Amniotic epithelial cell (primary cell): ENCODE measurements around the gene AKAP17A.
"Not testable (repeated sequence)": the region's sequence is repeated elsewhere in the genome, so short reads cannot be mapped to it uniquely, and the experiment has no call there.

ENCODE experiments used
- DNase-seq: peaks from one replicate; pipeline ENCODE4 v3.0.0-alpha.2; 2010; ENCODE audit warnings: low read depth

AKAP17A gene

GRCh38 chrX:1591102-1591862, at the start of gene AKAP17A:
TSS of gene AKAP17A (plus strand) at chrX:1591604. CDS start at chrX:1593463, 1,859 bp downstream.
- peak; percentile 83 for DNase-seq

DNA sequence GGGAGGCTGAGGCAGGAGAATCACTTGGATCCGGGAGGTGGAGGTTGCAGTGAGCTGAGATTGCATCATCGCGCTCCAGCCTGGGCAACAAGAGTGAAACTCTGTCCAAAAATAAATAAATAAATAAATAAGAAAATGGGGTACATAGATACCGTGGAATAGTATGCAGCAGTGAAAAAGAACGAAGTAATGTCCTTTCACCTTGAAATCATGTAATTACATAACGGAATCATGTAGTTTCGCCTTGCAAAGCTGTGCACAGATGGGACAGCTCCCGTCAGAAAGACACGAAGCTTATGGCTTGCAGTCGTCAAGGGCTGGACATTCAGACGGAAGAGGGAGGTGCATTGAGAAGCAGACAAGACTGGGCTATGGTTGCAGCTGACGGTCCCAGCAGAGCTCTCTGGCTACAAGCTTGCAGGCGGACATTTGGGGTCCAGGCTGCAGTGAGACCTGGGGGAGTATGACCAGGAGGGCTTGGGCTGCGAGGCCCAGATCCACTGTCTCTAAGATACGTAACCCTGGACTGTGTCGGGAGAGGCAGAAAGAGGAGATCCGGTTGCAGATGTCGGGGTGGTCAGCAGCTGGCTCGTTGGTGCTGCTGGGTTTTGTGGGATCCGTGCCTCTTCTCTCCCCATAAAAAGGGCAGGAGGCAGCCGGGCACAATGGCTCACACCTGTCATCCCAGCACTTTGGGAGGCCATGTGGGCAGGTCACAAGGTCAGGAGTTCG, 48.2 kb upstream of the AKAP17A start:
- no peak for DNase-seq

DNA sequence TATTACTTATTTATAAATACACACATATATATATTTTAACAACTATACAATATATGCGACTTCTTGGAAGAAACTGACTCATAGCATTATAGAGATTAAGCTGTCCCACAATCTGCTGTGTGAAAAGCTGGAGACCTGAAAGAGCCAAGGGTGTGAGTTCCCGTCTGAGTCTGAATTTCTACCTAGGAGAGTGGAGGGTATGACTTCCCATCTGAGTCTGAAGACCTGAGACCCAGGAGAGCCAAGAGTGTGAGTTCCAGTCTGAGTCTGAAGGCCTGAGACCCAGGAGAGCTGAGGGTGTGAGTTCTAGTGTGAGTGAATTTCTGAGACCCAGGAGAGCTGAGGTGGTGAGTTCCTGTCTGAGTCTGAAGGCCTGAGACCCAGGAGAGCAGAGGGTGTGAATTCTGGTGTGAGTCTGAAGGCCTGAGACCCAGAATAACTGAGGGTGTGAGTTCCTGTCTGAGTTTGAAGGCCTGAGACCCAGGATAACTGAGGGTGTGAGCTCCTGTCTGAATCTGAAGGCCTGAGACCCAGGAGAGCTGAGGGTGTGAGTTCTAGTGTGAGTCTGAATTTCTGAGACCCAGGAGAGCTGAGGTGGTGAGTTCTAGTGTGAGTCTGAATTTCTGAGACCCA, 45.5 kb upstream of the AKAP17A start:
- DNase-seq, result no peak

DNA sequence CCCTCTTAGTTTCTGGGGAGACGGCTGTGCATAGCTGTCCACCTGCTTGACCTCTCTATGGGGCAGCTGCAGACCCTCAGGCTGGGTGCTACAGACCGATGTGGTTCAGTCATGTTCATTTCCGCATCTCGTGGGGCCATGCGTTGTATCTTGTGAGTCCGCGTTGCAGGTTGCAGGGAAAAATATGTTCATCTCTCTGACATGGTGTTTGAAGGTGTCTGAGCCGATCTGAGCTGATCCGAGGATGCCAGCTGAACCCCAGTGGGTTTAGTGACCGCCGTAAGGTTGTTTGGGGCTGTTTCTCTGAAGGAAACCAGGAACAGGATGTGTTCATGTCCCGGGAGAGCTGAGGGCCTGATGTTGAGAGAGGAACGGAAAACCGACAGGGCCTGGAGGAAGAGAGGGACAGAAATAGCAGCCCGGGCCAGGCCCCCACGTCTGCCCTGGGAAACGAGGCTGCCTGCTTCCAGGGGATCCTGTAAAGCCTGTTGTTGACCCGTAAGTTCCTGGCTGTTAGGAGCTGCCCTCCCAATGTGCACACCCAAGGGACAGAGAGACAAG, 44.6 kb upstream of the AKAP17A start:
- no peak for DNase-seq

- no peak for DNase-seq
Measured at GRCh38 chrX:1551959-1552546, 39.4 kb upstream of the AKAP17A start.

- no peak for DNase-seq
Measured at GRCh38 chrX:1554469-1555210, 36.8 kb upstream of the AKAP17A start.

DNA sequence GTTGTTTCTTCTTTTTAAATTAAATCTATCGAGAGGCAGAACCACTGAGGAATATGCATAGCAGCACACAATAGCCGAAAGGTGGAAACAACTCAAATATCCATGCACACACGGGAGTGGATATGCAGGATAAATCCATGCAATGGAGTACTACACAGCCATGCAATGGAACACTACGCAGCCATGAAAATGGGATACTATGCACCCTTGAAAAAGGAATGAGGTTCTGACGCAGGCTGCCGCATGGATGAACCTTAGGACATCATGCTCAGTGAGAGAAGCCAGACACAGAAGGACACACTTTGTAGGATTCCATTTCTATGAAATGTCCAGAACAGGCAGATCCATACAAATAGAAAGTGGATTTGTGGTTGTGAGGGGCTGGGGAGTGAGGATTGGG, 36.0 kb upstream of the AKAP17A start:
- DNase-seq, result no peak

DNA sequence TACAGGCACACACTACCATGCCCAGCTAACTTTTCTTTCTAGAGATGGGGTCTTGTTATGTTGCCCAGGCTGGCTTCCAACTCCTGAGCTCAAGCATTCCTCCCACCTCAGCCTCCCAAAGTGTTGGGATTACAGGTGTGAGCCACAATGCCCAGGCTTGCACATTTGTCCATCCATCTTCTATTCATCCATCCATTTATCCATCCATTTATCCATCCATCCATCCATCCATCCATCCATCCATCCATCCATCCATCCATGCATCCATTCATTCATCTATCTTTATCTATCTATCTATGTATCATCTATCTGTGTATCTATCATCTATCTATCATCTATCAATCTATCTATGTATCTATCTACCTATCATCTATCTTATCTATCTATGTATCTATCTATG, 34.0 kb upstream of the AKAP17A start:
- DNase-seq, result not testable (repeated sequence)

DNA sequence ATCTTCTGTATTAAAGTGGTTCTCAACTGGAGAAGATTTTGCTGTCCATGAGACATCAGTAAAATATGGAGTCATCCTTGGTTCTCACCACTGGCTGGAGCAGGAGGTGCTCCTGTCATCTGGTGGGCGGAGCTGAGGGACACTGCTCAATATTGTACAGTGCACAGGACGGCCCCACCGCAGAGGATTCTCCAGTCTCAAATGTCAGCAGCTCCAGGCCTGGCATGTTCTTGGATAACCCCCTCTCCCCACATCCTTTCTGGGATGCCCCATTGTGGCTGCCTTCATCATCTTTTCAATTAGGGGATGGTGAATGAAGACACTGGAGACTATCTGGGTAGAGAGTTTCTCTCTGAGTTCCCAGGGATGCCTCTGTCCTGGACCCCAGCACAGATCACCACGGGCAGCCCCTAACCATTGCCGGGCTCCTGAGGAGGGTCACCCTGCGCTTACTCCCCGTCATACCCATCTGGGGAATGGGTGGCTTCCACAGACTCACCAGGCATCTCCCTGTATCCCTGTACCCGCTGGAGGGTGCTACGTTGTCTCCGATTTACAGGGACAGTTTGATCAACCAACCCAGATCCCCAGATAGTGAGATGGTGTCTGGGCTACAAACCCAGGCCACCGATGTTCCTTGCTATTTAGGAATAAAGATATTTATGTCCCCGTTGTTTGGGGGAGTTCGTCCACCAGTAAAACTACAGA, 32.5 kb upstream of the AKAP17A start:
- DNase-seq, result no peak

DNA sequence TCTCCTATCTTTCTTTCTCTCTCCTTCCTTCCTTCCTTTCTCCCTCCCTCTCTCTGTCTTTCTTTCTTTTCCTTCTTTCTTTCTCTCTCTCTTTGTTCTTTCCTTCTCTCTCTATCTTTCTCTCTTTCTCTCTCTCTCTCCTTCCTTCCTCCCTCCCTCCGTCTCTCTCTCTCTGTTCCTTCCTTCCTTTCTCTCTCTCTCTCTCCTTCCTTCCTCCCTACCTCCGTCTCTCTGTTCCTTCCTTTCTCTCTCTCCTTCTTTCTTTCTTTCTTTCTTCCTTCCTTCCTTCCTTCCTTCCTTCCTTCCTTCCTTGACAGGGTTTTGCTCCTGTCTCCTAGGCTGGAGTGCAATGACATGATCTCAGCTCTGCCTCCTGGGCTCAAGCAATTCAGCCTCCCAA, 30.2 kb upstream of the AKAP17A start:
- DNase-seq, result no peak

- not testable (repeated sequence) for DNase-seq
Measured at GRCh38 chrX:1564077-1564476, 27.3 kb upstream of the AKAP17A start.

DNA sequence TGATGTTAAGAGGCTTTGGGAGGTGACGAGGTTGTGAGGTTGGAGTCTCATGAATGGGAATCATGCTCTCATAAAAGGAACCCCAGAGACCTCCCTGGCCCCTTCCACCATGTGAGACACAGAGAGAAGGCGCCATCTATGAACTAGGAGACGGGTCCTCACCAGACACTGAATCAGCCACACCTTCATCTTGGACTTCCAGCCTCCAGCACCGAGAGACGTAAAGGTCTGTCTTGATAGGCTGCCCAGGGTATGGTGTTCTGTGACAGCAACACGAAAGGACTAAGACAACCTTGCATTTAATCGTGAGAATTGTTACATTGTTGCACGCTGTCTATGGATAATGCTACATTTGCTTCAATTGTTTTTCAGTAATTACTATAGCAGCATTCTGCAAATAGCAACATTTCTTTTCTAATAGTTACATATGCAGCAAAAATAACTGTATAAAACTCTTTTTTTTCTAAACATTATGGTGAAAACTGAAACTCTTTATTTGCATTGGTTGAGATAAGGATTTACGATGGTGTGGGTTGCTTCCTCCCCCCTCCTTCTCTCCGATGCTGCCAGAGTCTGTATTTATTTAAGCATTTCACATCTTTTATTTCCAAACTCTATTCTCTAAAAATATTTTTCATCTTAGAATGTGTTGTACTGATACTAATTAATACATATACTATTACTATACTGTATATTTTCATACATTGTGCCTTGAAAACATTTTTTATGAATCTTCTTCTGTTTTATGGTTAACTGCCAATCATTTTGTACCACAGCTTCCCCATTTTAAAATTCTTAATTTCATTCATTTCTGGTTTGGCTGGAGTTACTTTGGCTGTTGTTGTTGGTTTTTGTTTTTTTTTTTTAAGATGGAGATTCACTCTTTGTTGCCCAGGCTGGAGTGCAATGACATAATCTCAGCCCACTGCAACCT, 26.4 kb upstream of the AKAP17A start:
- DNase-seq, result no peak

DNA sequence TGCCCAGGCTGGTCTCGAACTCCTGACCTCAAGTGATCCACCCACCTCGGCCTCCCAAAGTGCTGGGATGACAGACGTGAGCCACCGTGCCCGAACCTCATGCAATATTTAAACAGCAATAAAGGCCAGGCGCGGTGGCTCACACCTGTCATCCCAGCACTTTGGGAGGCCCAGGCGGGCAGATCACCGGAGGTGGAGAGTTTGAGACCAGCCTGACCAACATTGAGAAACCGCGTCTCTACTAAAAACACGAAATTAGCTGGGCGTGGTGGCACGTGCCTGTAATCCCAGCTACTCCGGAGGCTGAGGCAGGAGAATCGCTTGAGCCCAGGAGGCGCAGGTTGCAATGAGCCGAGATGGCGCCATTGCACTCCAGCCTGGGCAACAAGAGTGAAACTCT, 17.2 kb upstream of the AKAP17A start:
- DNase-seq, result not testable (repeated sequence)

DNA sequence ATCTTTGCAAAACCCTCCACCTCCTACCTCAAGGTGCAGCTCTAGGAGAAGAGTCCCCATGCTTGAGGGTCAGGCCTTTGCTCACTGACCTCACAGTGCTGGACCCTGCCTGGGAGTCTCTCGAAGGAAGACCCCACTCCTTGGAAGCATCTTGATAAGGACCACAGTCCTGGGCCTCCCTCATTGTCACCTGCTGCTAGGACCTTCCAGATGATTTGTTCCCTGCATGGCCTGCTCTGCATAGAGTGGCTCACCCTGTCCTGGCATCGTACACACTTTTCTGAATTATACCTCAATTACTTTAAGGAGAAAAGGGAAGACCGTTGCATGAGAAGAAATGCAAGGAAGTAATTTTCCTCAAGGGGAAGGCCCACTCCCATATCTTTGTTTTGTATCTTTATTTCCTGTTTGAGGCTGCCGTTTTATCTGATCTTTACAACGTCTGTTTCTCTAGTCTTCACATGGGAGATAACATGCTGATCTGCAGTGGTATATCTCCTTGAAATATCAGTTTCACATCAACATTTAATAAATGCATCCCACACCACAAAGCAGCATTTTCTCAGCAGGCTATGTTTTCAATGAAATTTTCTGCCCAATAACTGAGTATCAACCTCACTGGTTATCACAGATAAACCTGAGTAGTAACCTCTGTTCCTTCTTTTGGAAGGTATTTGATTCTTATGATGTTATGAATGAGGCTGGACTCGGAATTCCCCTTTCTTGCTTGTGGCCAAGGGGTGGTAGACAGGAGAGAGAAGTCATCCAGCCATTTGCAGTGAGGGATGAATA, 15.0 kb upstream of the AKAP17A start:
- DNase-seq, result no peak

DNA sequence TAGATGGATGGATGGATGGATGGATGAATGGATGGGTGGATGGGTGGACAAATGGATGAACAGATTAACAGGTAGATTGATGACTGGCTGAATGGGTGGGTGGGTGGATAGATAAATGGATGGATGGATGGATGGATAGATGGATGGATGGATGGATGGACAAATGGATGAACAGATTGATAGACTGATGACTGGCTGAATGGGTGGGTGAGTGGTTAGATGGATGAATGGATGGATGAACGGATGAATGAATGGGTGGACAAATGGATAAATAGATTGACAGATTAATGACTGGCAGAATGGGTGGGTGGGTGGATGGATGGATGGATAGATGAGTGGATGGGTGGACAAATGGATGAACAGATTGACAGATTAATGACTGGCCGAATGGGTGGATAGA, 13.6 kb upstream of the AKAP17A start:
- no peak for DNase-seq

DNA sequence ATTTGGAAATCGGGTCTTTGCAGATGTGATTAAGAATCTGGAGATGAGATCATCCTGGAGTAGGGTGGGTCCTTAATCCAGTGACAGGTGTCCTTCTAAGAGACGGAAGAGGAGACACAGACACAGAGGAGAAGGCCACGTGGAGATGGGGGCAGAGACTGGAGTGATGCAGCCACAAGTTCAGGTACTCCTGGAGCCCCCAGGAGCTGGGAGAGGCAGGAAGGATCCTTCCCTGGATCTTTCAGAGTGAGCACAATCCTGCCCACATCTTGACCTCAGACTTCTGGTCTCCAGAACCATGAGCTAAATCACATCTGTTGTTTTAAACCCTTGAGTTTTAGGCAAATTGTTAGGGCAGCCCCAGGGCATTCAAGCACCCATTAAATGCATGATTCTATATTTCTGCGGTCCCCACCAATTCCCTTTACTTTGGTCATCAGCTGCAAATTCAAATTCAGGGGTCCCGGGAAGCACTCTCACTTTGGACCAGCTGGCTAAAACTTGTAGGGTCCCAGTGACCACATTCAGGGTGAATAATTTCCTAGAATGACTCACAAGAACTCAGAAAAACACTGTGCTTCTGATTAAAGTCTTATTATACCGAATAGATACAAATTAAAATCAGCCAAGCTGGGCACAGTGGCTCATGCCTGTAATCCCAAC, 12.8 kb upstream of the AKAP17A start:
- DNase-seq, result no peak

GRCh38 chrX:1581132-1581531, 10.3 kb upstream of the AKAP17A start:
- peak; percentile 29 for DNase-seq

DNA sequence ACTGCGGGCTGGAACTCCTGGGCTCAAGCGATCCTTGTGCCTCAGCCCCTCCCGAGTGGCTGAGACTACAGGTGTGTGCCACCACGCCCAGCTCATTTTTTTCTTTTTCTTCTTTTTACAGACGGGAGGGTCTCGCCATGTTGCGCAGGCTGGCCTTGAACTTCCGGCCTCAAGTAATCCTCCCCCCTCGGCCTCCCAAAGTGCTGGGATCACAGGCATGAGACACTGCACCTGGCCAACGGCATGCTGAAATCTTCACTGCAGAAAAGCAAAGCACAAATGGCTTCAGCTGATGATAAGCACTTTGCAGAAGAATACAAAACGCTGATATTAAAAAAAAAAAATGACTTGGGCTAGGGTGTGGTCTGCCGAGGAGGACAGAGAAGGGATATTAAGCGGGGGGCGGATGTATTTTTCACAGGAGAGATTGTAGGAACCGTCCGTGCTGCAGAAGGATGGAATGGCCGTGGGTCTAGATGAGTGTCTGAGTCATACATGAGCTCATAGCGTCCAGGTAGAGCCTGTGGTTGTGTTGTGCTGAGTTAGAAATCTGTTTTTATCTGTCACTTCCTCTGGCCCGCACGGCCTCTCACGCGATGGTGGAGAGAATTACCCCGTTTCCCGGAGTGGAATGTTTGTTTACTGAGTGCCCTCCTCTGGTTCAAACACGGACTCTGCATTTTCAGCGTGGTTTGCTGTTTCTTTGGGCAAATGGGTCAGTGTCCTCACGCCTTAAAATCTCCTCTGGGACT, 8.5 kb upstream of the AKAP17A start:
- peak; percentile 54 for DNase-seq
